ENCODE data around the gene NUP205.

Gene NUP205

DNA sequence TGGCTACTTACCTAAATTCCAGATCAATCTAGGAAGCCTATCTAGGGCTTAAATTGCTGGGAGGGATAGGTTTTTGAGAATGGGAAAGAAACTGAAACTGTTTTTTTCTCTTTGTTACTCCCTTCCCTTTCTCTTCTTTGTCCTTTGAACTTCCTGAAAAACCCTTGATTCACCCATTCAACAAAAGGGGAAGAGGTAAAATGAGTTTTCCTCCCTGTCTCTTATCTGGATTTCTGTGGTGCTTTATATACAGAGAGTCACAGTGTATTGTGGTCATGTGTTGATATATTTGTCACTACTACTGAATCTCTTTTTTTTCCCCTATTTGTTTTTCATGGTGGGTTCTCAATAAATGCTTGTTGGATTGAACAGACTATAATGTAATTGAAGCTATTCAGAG is 19.8 kb upstream of the NUP205 start:
- no peaks in the 10 kb centered on the region for H3K36me3 ChIP-seq (ENCODE audit: low read depth)
- H3K9me3 ChIP-seq (ENCODE audit: severe bottlenecking) = no peaks in the 10 kb centered on the region
- ATAC-seq (ENCODE audit: low read depth) = no peak
- TF ChIP-seq CTCF (IDR thresholded peaks at IDR 0.05; ENCODE audit: poor library complexity, severe bottlenecking) = no peak
- DNase-seq (ENCODE audit: low spot score) = no peak
- no peak overlapping the region for H3K27ac ChIP-seq (ENCODE audit: poor library complexity, severe bottlenecking)
- H3K4me1 ChIP-seq (ENCODE audit: insufficient read depth, poor library complexity, severe bottlenecking) = no peaks in the 10 kb centered on the region
- H3K4me3 ChIP-seq (ENCODE audit: severe bottlenecking) = no peak overlapping the region
- no peaks in the 10 kb centered on the region for H3K27me3 ChIP-seq (ENCODE audit: insufficient read depth, poor library complexity, severe bottlenecking)

DNA sequence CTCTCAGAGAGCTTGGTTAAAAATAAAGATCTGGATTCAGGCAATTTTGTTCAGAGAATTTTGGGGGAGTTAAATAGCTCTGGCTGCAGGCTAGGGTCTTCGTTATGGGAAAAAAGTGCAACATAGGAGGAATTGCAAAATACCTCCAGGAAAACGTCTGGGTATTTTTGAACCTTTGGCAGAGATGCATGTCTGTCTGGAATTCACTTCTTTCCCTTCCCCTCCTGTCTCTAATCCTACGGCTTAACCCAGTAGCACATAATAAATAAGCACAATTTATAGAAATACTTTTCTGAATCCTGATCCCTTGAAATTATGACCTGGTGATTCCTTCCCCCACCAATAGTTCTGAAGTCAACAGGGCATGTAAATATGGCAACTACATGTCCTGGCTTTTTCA is 19.3 kb upstream of the NUP205 start:
- DNase-seq (ENCODE audit: low spot score) = no peak
- no peaks in the 10 kb centered on the region for H3K36me3 ChIP-seq (ENCODE audit: low read depth)
- no peak overlapping the region for H3K4me3 ChIP-seq (ENCODE audit: severe bottlenecking)
- no peak overlapping the region for H3K27ac ChIP-seq (ENCODE audit: poor library complexity, severe bottlenecking)
- H3K27me3 ChIP-seq (ENCODE audit: insufficient read depth, poor library complexity, severe bottlenecking) = no peaks in the 10 kb centered on the region
- ATAC-seq (ENCODE audit: low read depth) = no peak
- H3K9me3 ChIP-seq (ENCODE audit: severe bottlenecking) = no peaks in the 10 kb centered on the region
- TF ChIP-seq CTCF (IDR thresholded peaks at IDR 0.05; ENCODE audit: poor library complexity, severe bottlenecking) = no peak
- H3K4me1 ChIP-seq (ENCODE audit: insufficient read depth, poor library complexity, severe bottlenecking) = no peaks in the 10 kb centered on the region

DNA sequence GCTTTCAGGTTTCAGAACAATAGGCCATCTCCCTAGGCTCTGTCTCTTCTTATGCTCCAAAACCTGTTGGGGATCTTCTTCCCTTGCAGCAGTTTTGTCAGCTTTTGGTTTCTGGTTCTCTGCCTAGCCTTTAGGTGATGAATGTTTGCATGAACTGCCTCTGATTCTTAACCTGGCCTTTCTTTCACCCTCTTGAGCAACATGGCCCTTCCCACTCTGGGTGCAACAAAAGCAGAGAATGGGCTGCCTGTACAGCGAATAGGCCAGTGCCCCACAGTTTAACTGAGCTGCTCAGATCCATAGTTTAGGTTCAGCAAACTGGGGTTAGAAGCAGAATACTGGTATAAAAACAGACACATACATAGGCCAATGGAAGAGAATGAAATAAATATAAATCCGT is 18.1 kb upstream of the NUP205 start:
- Histone ChIP-seq H3K4me3 (ENCODE audit: severe bottlenecking) (no peak overlapping the region), H3K27me3 (ENCODE audit: insufficient read depth, poor library complexity, severe bottlenecking) (no peaks in the 10 kb centered on the region), H3K36me3 (ENCODE audit: low read depth) (no peaks in the 10 kb centered on the region), H3K4me1 (ENCODE audit: insufficient read depth, poor library complexity, severe bottlenecking) (no peaks in the 10 kb centered on the region), H3K27ac (ENCODE audit: poor library complexity, severe bottlenecking) (no peak overlapping the region), H3K9me3 (ENCODE audit: severe bottlenecking) (no peaks in the 10 kb centered on the region)
- DNase-seq (ENCODE audit: low spot score) = no peak
- no peak for TF ChIP-seq CTCF (IDR thresholded peaks at IDR 0.05; ENCODE audit: poor library complexity, severe bottlenecking)
- ATAC-seq (ENCODE audit: low read depth) = no peak

GRCh38 chr7:135541029-135541428 is 16.7 kb upstream of the NUP205 start:
- DNase-seq (ENCODE audit: low spot score) (no peak), ATAC-seq (ENCODE audit: low read depth) (no peak)
- Histone ChIP-seq H3K27ac (ENCODE audit: poor library complexity, severe bottlenecking) (no peak overlapping the region), H3K27me3 (ENCODE audit: insufficient read depth, poor library complexity, severe bottlenecking) (no peaks in the 10 kb centered on the region), H3K4me1 (ENCODE audit: insufficient read depth, poor library complexity, severe bottlenecking) (no peaks in the 10 kb centered on the region), H3K4me3 (ENCODE audit: severe bottlenecking) (no peak overlapping the region), H3K36me3 (ENCODE audit: low read depth) (no peaks in the 10 kb centered on the region), H3K9me3 (ENCODE audit: severe bottlenecking) (no peaks in the 10 kb centered on the region)
- no peak for TF ChIP-seq CTCF (IDR thresholded peaks at IDR 0.05; ENCODE audit: poor library complexity, severe bottlenecking)

- ATAC-seq (ENCODE audit: low read depth) = no peak
- Histone ChIP-seq H3K27ac (ENCODE audit: poor library complexity, severe bottlenecking) (no peak overlapping the region), H3K4me3 (ENCODE audit: severe bottlenecking) (no peak overlapping the region)
Observed at GRCh38 chr7:135550196-135550595, 7.5 kb upstream of the NUP205 start.

More at GRCh38 chr7:135550196-135550595, 7.5 kb upstream of the NUP205 start:
- DNase-seq (ENCODE audit: low spot score) = no peak
- H3K9me3 ChIP-seq (ENCODE audit: severe bottlenecking) = no peaks in the 10 kb centered on the region
- no peaks in the 10 kb centered on the region for H3K36me3 ChIP-seq (ENCODE audit: low read depth)
- H3K4me1 ChIP-seq (ENCODE audit: insufficient read depth, poor library complexity, severe bottlenecking) = no peaks in the 10 kb centered on the region
- no peak for TF ChIP-seq CTCF (IDR thresholded peaks at IDR 0.05; ENCODE audit: poor library complexity, severe bottlenecking)
- H3K27me3 ChIP-seq (ENCODE audit: insufficient read depth, poor library complexity, severe bottlenecking) = no peaks in the 10 kb centered on the region
